ENCODE results near the gene SDC3. TPM values are rescaled to one million over a fixed set of nuclear protein-coding genes. Genes with fewer than 3 reads are reported as not detected.
A peak's percentile ranks its signal among the peaks of the same experiment; 100 is the strongest.

Gene SDC3
- total and polyA plus RNA-seq, 2 of the 8 experiments (the other 6 are each of a cell fraction or from before 2014, with no cell fraction given): 7.0 to 27.0 TPM

DNA sequence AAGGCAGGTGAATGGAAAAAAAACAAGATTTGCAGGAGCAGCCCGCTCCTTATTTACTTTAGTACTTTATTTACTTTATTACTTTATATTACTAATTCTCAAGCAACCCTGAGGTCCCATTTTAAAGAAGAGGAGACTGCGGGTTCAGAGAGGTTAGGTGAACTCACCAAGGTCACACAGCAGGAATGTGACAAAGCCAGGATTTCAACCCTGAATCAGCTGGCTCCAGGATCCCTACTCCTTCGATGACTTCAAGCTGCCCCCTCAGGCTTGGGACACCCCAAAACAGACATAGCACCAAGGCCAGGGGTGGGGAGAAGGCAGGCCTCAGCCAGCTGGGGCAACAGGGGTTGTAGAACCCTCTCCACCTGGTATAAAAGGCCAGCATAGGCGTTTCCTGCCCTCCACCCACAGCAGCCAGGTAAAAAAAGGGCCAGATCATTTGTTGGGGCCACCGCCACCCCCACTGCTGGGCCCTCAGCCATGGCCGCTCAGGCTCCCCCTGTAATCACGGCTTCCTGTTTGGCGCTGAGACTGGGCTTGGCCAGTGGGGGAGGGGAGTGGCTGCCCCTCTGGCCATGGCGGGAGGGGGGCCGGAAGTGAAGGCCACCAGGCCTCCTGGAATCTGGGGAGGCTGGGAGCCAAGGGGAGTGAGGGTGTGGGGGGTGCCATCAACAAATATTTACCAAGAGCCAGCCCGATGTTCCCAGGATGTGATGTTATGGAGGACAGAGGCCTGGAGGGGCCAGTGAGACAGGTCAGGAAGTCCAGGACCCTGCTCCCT is 6.6 kb downstream of the SDC3 start (continued):
- TF ChIP-seq GABPA (IDR thresholded peaks at IDR 0.05; ENCODE audit: borderline replicate concordance, insufficient read depth, low read length): no peak
- no peak for TF ChIP-seq BACH1 (IDR thresholded peaks at IDR 0.05; ENCODE audit: low read length)
- no peak for TF ChIP-seq CREB1 (IDR thresholded peaks at IDR 0.05)
- TF ChIP-seq HDAC2 (IDR thresholded peaks at IDR 0.05; ENCODE audit: borderline replicate concordance in 1 of 2, low read depth in 2 of 2, low read length in 2 of 2): peak in 1 of 2 experiments; percentile 32; a peak in 1 of 4 replicates
- TF ChIP-seq TEAD4 (IDR thresholded peaks at IDR 0.05; ENCODE audit: low read depth, low read length): no peak
- TF ChIP-seq, protein P1, sequence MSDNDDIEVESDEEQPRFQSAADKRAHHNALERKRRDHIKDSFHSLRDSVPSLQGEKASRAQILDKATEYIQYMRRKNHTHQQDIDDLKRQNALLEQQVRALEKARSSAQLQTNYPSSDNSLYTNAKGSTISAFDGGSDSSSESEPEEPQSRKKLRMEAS (IDR thresholded peaks at IDR 0.05): no peak
- TF ChIP-seq JUN (IDR thresholded peaks at IDR 0.05; ENCODE audit: low read depth, low read length): no peak
- TF ChIP-seq POLR2A (IDR thresholded peaks at IDR 0.05; ENCODE audit: control extremely low read depth in 1 of 2, low read depth in 2 of 2, low read length in 2 of 2): no peak
